ENCODE measurements around the gene IL1B. TPM values are rescaled to one million over a fixed set of nuclear protein-coding genes. Genes with fewer than 3 reads are reported as not detected.

IL1B gene
- total and polyA plus RNA-seq, 7 experiments from 2014 or later = 0.17 to 615 (median 1.1) TPM; not detected in 2

DNA sequence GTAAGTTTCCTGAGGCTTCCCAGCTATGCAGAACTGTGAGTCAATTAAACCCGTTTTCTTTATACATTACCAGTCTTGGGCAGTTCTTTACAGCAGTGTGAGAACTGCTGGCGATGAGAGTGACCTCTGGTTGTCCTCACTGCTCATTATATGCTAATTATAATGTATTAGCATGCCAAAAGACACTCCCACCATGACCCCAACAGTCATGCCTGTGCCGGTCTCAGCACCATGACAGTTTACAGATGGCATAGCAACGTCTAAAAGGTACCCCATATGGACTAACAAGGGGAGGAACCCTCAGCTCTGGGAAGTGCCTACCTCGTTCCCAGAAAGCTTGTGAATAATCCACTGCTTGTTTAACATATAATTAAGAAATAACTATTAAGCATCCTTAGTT lies 44.2 kb downstream of the IL1B start:
- H3K27me3 ChIP-seq (ENCODE audit: control insufficient read depth in 2 of 2, insufficient read depth in 2 of 2, low read length in 2 of 2) = no peaks in the 10 kb centered on the region
- ATAC-seq (no peak), DNase-seq (no peak)
- no peaks in the 10 kb centered on the region for H3K36me3 ChIP-seq (ENCODE audit: control insufficient read depth in 2 of 3, insufficient read depth in 3 of 3, low read length in 3 of 3)
- intact Hi-C loops (cut with micrococcal nuclease) = no loop called here
- H3K27me3 Mint-ChIP-seq = peaks cover 0 to 10% (median 0%) of the 10 kb centered on the region in 5 donors
- ChIA-PET CTCF (no interaction called here), POLR2A (no interaction called here)
- H3K9me3 ChIP-seq (ENCODE audit: control insufficient read depth in 2 of 3, low read length in 3 of 3) = no peaks in the 10 kb centered on the region
- no peak overlapping the region for H3K4me3 Mint-ChIP-seq
- no peak overlapping the region for H3K4me3 ChIP-seq (ENCODE audit: low read length)
- peaks cover 0 to 6% (median 0%) of the 10 kb centered on the region in 11 donors for H3K9me3 Mint-ChIP-seq
- H3K27ac Mint-ChIP-seq = no peak overlapping the region
- H3K36me3 Mint-ChIP-seq = peaks cover 0 to 20% (median 0%) of the 10 kb centered on the region in 5 donors
- H3K4me1 Mint-ChIP-seq = peaks cover 0 to 24% (median 0%) of the 10 kb centered on the region in 7 donors
- H3K27ac ChIP-seq (ENCODE audit: low read depth, low read length) = no peak overlapping the region
- H3K4me1 ChIP-seq (ENCODE audit: control insufficient read depth in 2 of 2, insufficient read depth in 2 of 2, low read length in 2 of 2) = no peaks in the 10 kb centered on the region

GRCh38 chr2:112791693-112792230 lies 44.8 kb downstream of the IL1B start:
- POLR2A ChIA-PET = no interaction called here
- H3K36me3 Mint-ChIP-seq = peaks cover 0 to 22% (median 0%) of the 10 kb centered on the region in 5 donors
- H3K9me3 Mint-ChIP-seq = peaks cover 0 to 6% (median 0%) of the 10 kb centered on the region in 11 donors

DNA sequence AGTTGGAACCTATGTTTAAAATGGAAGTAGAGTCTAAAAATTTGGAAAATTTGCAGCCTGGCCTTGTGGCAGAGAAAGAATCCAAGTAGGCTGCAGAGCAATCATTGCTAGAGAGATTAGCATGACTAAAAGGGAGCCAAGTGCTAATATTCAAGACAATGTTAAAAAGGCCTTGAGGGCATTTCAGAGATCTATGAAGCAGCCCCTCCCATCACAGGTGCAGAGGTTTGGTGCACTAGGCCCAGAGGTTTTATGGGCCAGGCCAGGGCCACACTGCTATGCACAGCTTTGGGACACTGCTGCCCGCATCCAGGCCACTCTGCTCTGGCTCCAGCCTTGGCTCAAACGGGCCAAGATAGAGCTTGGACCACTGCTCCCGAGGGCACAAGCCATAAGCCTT lies 45.6 kb downstream of the IL1B start:
- Mint-ChIP-seq H3K4me1 (peaks cover 0 to 27% (median 0%) of the 10 kb centered on the region in 7 donors), H3K4me3 (no peak overlapping the region), H3K9me3 (peaks cover 0 to 3% (median 0%) of the 10 kb centered on the region in 11 donors), H3K36me3 (peaks cover 0 to 22% (median 0%) of the 10 kb centered on the region in 5 donors), H3K27ac (no peak overlapping the region), H3K27me3 (peaks cover 0 to 11% (median 0%) of the 10 kb centered on the region in 5 donors)
- ChIA-PET POLR2A (no interaction called here), CTCF (no interaction called here)
- no peaks in the 10 kb centered on the region for H3K36me3 ChIP-seq (ENCODE audit: control insufficient read depth in 2 of 3, insufficient read depth in 3 of 3, low read length in 3 of 3)
- intact Hi-C loops (cut with micrococcal nuclease) = no loop called here
- no peaks in the 10 kb centered on the region for H3K27me3 ChIP-seq (ENCODE audit: control insufficient read depth in 2 of 2, insufficient read depth in 2 of 2, low read length in 2 of 2)
- H3K4me1 ChIP-seq (ENCODE audit: control insufficient read depth in 2 of 2, insufficient read depth in 2 of 2, low read length in 2 of 2) = no peaks in the 10 kb centered on the region
- no peak overlapping the region for H3K27ac ChIP-seq (ENCODE audit: low read depth, low read length)
- ATAC-seq (no peak), DNase-seq (no peak)
- no peaks in the 10 kb centered on the region for H3K9me3 ChIP-seq (ENCODE audit: control insufficient read depth in 2 of 3, low read length in 3 of 3)
- H3K4me3 ChIP-seq (ENCODE audit: low read length) = no peak overlapping the region

More at GRCh38 chr2:112791693-112792230, 44.8 kb downstream of the IL1B start:
- H3K36me3 ChIP-seq (ENCODE audit: control insufficient read depth in 2 of 3, insufficient read depth in 3 of 3, low read length in 3 of 3) = no peaks in the 10 kb centered on the region
- no peaks in the 10 kb centered on the region for H3K4me1 ChIP-seq (ENCODE audit: control insufficient read depth in 2 of 2, insufficient read depth in 2 of 2, low read length in 2 of 2)
- H3K9me3 ChIP-seq (ENCODE audit: control insufficient read depth in 2 of 3, low read length in 3 of 3) = no peaks in the 10 kb centered on the region
- Mint-ChIP-seq H3K4me1 (peaks cover 0 to 27% (median 0%) of the 10 kb centered on the region in 7 donors), H3K27ac (no peak overlapping the region), H3K4me3 (no peak overlapping the region), H3K27me3 (peaks cover 0 to 11% (median 0%) of the 10 kb centered on the region in 5 donors)
- intact Hi-C loops (cut with micrococcal nuclease) = no loop called here
- ATAC-seq (no peak), DNase-seq (no peak)
- no peak overlapping the region for H3K27ac ChIP-seq (ENCODE audit: low read depth, low read length)
- CTCF ChIA-PET = no interaction called here
- no peaks in the 10 kb centered on the region for H3K27me3 ChIP-seq (ENCODE audit: control insufficient read depth in 2 of 2, insufficient read depth in 2 of 2, low read length in 2 of 2)
- no peak overlapping the region for H3K4me3 ChIP-seq (ENCODE audit: low read length)

DNA sequence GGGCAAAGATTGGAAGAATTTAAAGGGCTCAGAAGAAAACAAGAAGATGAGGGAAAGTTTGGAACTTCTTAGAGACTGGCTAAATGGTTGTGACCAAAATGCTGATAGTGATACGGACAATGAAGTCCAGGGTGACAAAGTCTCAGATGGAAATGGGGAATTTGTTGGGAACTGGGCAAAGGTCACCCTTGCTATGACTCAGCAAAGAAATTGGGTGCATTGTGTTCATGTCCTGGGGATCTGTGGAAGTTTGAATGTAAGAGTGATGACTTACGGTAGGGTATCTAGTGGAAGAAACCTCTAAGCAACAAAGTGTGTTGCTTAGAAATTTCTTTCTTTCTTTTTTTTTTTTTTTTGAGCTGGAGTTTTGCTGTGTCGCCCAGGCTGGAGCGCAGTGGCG lies 46.3 kb downstream of the IL1B start:
- ATAC-seq (no peak), DNase-seq (no peak)
- Mint-ChIP-seq H3K9me3 (peaks cover 0 to 1% (median 0%) of the 10 kb centered on the region in 11 donors), H3K36me3 (peaks cover 0 to 19% (median 0%) of the 10 kb centered on the region in 5 donors), H3K4me3 (no peak overlapping the region), H3K4me1 (peaks cover 0 to 22% (median 0%) of the 10 kb centered on the region in 7 donors), H3K27ac (peak overlapping the region in 1 of 9 donors; percentile 4), H3K27me3 (peaks cover 0 to 7% (median 0%) of the 10 kb centered on the region in 5 donors)
- H3K4me3 ChIP-seq (ENCODE audit: low read length) = no peak overlapping the region
- no peaks in the 10 kb centered on the region for H3K27me3 ChIP-seq (ENCODE audit: control insufficient read depth in 2 of 2, insufficient read depth in 2 of 2, low read length in 2 of 2)
- no peak overlapping the region for H3K27ac ChIP-seq (ENCODE audit: low read depth, low read length)
- H3K9me3 ChIP-seq (ENCODE audit: control insufficient read depth in 2 of 3, low read length in 3 of 3) = no peaks in the 10 kb centered on the region
- CTCF ChIA-PET = no interaction called here
- intact Hi-C loops (cut with micrococcal nuclease) = no loop called here
- H3K4me1 ChIP-seq (ENCODE audit: control insufficient read depth in 2 of 2, insufficient read depth in 2 of 2, low read length in 2 of 2) = no peaks in the 10 kb centered on the region
- POLR2A ChIA-PET = interaction anchor here (0.6 kb wide), 1 partner anchor 41 kb away, joined by 4 read pairs; no protein-coding TSS in a partner anchor
- H3K36me3 ChIP-seq (ENCODE audit: control insufficient read depth in 2 of 3, insufficient read depth in 3 of 3, low read length in 3 of 3) = no peaks in the 10 kb centered on the region

- H3K36me3 Mint-ChIP-seq = peaks cover 0 to 18% (median 0%) of the 10 kb centered on the region in 5 donors
- Histone ChIP-seq H3K36me3 (ENCODE audit: control insufficient read depth in 2 of 3, insufficient read depth in 3 of 3, low read length in 3 of 3) (no peaks in the 10 kb centered on the region), H3K9me3 (ENCODE audit: control insufficient read depth in 2 of 3, low read length in 3 of 3) (no peaks in the 10 kb centered on the region), H3K4me3 (ENCODE audit: low read length) (no peak overlapping the region), H3K4me1 (ENCODE audit: control insufficient read depth in 2 of 2, insufficient read depth in 2 of 2, low read length in 2 of 2) (no peaks in the 10 kb centered on the region), H3K27ac (ENCODE audit: low read depth, low read length) (no peak overlapping the region), H3K27me3 (ENCODE audit: control insufficient read depth in 2 of 2, insufficient read depth in 2 of 2, low read length in 2 of 2) (no peaks in the 10 kb centered on the region)
- intact Hi-C loops (cut with micrococcal nuclease) = no loop called here
- ATAC-seq (no peak), DNase-seq (no peak)
- peaks cover 3 to 10% (median 7%) of the 10 kb centered on the region in 5 donors for H3K27me3 Mint-ChIP-seq
- no peak overlapping the region for H3K4me3 Mint-ChIP-seq
- peaks cover 0 to 1% (median 0%) of the 10 kb centered on the region in 11 donors for H3K9me3 Mint-ChIP-seq
- H3K27ac Mint-ChIP-seq = no peak overlapping the region
- POLR2A ChIA-PET = interaction anchor here (0.8 kb wide), 1 partner anchor 13 kb away, joined by 5 read pairs; no protein-coding TSS in a partner anchor
- H3K4me1 Mint-ChIP-seq = peaks cover 0 to 20% (median 3%) of the 10 kb centered on the region in 7 donors
- CTCF ChIA-PET = no interaction called here
These were observed 47.4 kb downstream of the IL1B start for GRCh38 chr2:112789186-112789585.

- Mint-ChIP-seq H3K4me3 (no peak overlapping the region), H3K9me3 (peaks cover 0 to 1% (median 0%) of the 10 kb centered on the region in 11 donors), H3K27ac (no peak overlapping the region), H3K27me3 (peaks cover 5 to 15% (median 7%) of the 10 kb centered on the region in 5 donors), H3K4me1 (peaks cover 0 to 20% (median 0%) of the 10 kb centered on the region in 7 donors), H3K36me3 (peaks cover 0 to 17% (median 0%) of the 10 kb centered on the region in 5 donors)
- DNase-seq = no peak
- H3K4me3 ChIP-seq (ENCODE audit: low read length) = no peak overlapping the region
- CTCF ChIA-PET = no interaction called here
- H3K27ac ChIP-seq (ENCODE audit: low read depth, low read length) = no peak overlapping the region
- H3K36me3 ChIP-seq (ENCODE audit: control insufficient read depth in 2 of 3, insufficient read depth in 3 of 3, low read length in 3 of 3) = no peaks in the 10 kb centered on the region
- POLR2A ChIA-PET = interaction anchor here (0.8 kb wide), 1 partner anchor 12 kb away, joined by 5 read pairs; no protein-coding TSS in a partner anchor
- intact Hi-C loops (cut with micrococcal nuclease) = no loop called here
- no peaks in the 10 kb centered on the region for H3K4me1 ChIP-seq (ENCODE audit: control insufficient read depth in 2 of 2, insufficient read depth in 2 of 2, low read length in 2 of 2)
- H3K9me3 ChIP-seq (ENCODE audit: control insufficient read depth in 2 of 3, low read length in 3 of 3) = no peaks in the 10 kb centered on the region
- ATAC-seq = no peak
- no peaks in the 10 kb centered on the region for H3K27me3 ChIP-seq (ENCODE audit: control insufficient read depth in 2 of 2, insufficient read depth in 2 of 2, low read length in 2 of 2)
These were observed 47.9 kb downstream of the IL1B start for GRCh38 chr2:112788653-112789052.
